ENCODE measurements around the gene PDE9A. TPM values are rescaled to one million over a fixed set of nuclear protein-coding genes. Genes with fewer than 3 reads are reported as not detected.

Gene PDE9A
- total and polyA plus RNA-seq, 2 experiments from 2014 or later = not detected

DNA sequence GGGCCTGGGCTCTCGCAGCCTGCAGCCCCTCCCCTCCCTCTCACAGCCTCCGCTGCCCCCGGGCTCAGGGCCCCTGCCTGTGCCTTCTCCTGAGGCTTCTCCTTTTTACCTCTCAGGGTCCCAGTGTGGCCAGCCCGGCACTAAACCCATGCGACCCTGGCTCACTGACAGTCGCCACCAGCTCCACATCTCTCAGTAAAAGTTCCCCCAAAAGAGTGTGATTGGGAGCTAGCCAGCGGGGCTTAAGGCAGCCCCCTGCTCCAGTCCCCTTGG is 26.6 kb downstream of the PDE9A start:
- H3K9me3 ChIP-seq (ENCODE audit: low read depth) = no peaks in the 10 kb centered on the region
- H2AFZ ChIP-seq = no peak overlapping the region
- no peak overlapping the region for H3K4me2 ChIP-seq (ENCODE audit: unreplicated experiment)
- H3K9ac ChIP-seq = no peak overlapping the region
- H3K9me2 ChIP-seq (ENCODE audit: insufficient read depth) = no peaks in the 10 kb centered on the region
- no peaks in the 10 kb centered on the region for H3K79me2 ChIP-seq (ENCODE audit: insufficient read depth)
- H3K4me3 ChIP-seq = no peak overlapping the region
- H4K20me1 ChIP-seq (ENCODE audit: insufficient read depth) = no peaks in the 10 kb centered on the region
- peaks cover 29% of the 10 kb centered on the region for H3K27me3 ChIP-seq (replicated peaks; ENCODE audit: insufficient read depth)
- H3F3A ChIP-seq (ENCODE audit: insufficient read depth) = no peaks in the 10 kb centered on the region
- H3K36me3 ChIP-seq (ENCODE audit: low read depth) = no peaks in the 10 kb centered on the region
- no peaks in the 10 kb centered on the region for H3K4me1 ChIP-seq (ENCODE audit: insufficient read depth)
- in situ Hi-C loops (cut with MboI) = no loop called here
- TF ChIP-seq EZH2phosphoT487 (IDR thresholded peaks at IDR 0.05; ENCODE audit: insufficient read depth, low read depth) = no peak
- no peak for TF ChIP-seq EZH2 (IDR thresholded peaks at IDR 0.05; ENCODE audit: insufficient read depth, poor library complexity, severe bottlenecking)
- no peak overlapping the region for H3K27ac ChIP-seq
- DNase-seq = no peak
- WGBS, 2 experiments (ENCODE audit: low coverage in 1 of 2, low lambda C conversion rate in 2 of 2, missing lambda C conversion rate in 2 of 2) = 51 to 56% methylated on average over 6 to 7 of the region's 7 CpGs

DNA sequence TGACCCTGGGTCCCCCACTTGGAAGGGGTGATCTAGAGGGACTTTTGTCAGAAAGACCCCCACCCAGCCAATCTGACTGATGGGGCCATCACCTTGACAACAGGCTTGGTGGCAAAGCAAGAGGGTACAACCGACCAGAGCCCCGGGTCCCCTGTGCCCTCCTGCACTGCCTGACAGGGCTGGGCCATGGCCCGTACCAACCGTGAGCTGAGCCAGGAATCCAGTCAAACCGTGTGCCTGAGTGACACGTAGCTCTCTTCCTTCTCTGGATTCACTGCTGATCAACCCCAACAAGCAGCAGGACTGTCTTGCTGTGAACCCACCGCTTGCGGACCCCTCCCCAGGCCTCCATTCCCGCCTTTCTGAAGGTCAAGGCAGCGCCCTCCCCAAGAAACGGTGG is 27.0 kb downstream of the PDE9A start:
- WGBS, 2 experiments (ENCODE audit: low coverage in 1 of 2, low lambda C conversion rate in 2 of 2, missing lambda C conversion rate in 2 of 2) = 47 to 49% methylated on average over 7 to 11 of the region's 11 CpGs
- no peaks in the 10 kb centered on the region for H3K4me1 ChIP-seq (ENCODE audit: insufficient read depth)
- H3K4me2 ChIP-seq (ENCODE audit: unreplicated experiment) = no peak overlapping the region
- no peaks in the 10 kb centered on the region for H4K20me1 ChIP-seq (ENCODE audit: insufficient read depth)
- in situ Hi-C loops (cut with MboI) = no loop called here
- no peak overlapping the region for H3K4me3 ChIP-seq
- H3K9me3 ChIP-seq (ENCODE audit: low read depth) = no peaks in the 10 kb centered on the region
- H3F3A ChIP-seq (ENCODE audit: insufficient read depth) = no peaks in the 10 kb centered on the region
- no peak overlapping the region for H3K9ac ChIP-seq
- TF ChIP-seq EZH2 (IDR thresholded peaks at IDR 0.05; ENCODE audit: insufficient read depth, poor library complexity, severe bottlenecking) (no peak), EZH2phosphoT487 (IDR thresholded peaks at IDR 0.05; ENCODE audit: insufficient read depth, low read depth) (no peak)
- no peak overlapping the region for H2AFZ ChIP-seq
- H3K27ac ChIP-seq = no peak overlapping the region
- H3K27me3 ChIP-seq (replicated peaks; ENCODE audit: insufficient read depth) = peaks cover 29% of the 10 kb centered on the region
- no peak for DNase-seq
- H3K79me2 ChIP-seq (ENCODE audit: insufficient read depth) = no peaks in the 10 kb centered on the region
- no peaks in the 10 kb centered on the region for H3K9me2 ChIP-seq (ENCODE audit: insufficient read depth)
- no peaks in the 10 kb centered on the region for H3K36me3 ChIP-seq (ENCODE audit: low read depth)

GRCh38 chr21:42681296-42682206 is 28.1 kb downstream of the PDE9A start:
- TF ChIP-seq EZH2phosphoT487 (IDR thresholded peaks at IDR 0.05; ENCODE audit: insufficient read depth, low read depth) (no peak), EZH2 (IDR thresholded peaks at IDR 0.05; ENCODE audit: insufficient read depth, poor library complexity, severe bottlenecking) (no peak)
- H3K27me3 ChIP-seq (replicated peaks; ENCODE audit: insufficient read depth) = peaks cover 21% of the 10 kb centered on the region
- H3K9me2 ChIP-seq (ENCODE audit: insufficient read depth) = no peaks in the 10 kb centered on the region
- no peaks in the 10 kb centered on the region for H3K79me2 ChIP-seq (ENCODE audit: insufficient read depth)
- no peaks in the 10 kb centered on the region for H3K4me1 ChIP-seq (ENCODE audit: insufficient read depth)
- in situ Hi-C loops (cut with MboI) = no loop called here
- whole genome bisulfite sequencing, 2 experiments (ENCODE audit: low coverage in 1 of 2, low lambda C conversion rate in 2 of 2, missing lambda C conversion rate in 2 of 2) = 69% methylated on average over 24 of the region's 24 CpGs
- no peak for DNase-seq
- no peaks in the 10 kb centered on the region for H3K36me3 ChIP-seq (ENCODE audit: low read depth)
- no peaks in the 10 kb centered on the region for H4K20me1 ChIP-seq (ENCODE audit: insufficient read depth)
- no peak overlapping the region for H3K4me3 ChIP-seq
- no peaks in the 10 kb centered on the region for H3F3A ChIP-seq (ENCODE audit: insufficient read depth)
- H3K9me3 ChIP-seq (ENCODE audit: low read depth) = no peaks in the 10 kb centered on the region
- H2AFZ ChIP-seq = no peak overlapping the region
- H3K4me2 ChIP-seq (ENCODE audit: unreplicated experiment) = no peak overlapping the region
- H3K9ac ChIP-seq = no peak overlapping the region
- no peak overlapping the region for H3K27ac ChIP-seq

- H3K27me3 ChIP-seq (replicated peaks; ENCODE audit: insufficient read depth) = peaks cover 13% of the 10 kb centered on the region; the same call in 1 of the 2 replicates
Measured at GRCh38 chr21:42682661-42683210, 29.3 kb downstream of the PDE9A start.

More at GRCh38 chr21:42682661-42683210, 29.3 kb downstream of the PDE9A start:
- H4K20me1 ChIP-seq (ENCODE audit: insufficient read depth) = no peaks in the 10 kb centered on the region
- H3K79me2 ChIP-seq (ENCODE audit: insufficient read depth) = no peaks in the 10 kb centered on the region
- WGBS, 2 experiments (ENCODE audit: low coverage in 1 of 2, low lambda C conversion rate in 2 of 2, missing lambda C conversion rate in 2 of 2) = 69 to 71% methylated on average over 15 of the region's 15 CpGs
- no peak overlapping the region for H2AFZ ChIP-seq
- H3K9me2 ChIP-seq (ENCODE audit: insufficient read depth) = no peaks in the 10 kb centered on the region
- in situ Hi-C loops (cut with MboI) = no loop called here
- no peaks in the 10 kb centered on the region for H3F3A ChIP-seq (ENCODE audit: insufficient read depth)
- H3K9me3 ChIP-seq (ENCODE audit: low read depth) = no peaks in the 10 kb centered on the region
- TF ChIP-seq EZH2phosphoT487 (IDR thresholded peaks at IDR 0.05; ENCODE audit: insufficient read depth, low read depth) (no peak), EZH2 (IDR thresholded peaks at IDR 0.05; ENCODE audit: insufficient read depth, poor library complexity, severe bottlenecking) (no peak)
- H3K4me3 ChIP-seq = no peak overlapping the region
- H3K9ac ChIP-seq = no peak overlapping the region
- no peaks in the 10 kb centered on the region for H3K36me3 ChIP-seq (ENCODE audit: low read depth)
- H3K27ac ChIP-seq = no peak overlapping the region
- no peak overlapping the region for H3K4me2 ChIP-seq (ENCODE audit: unreplicated experiment)
- no peaks in the 10 kb centered on the region for H3K4me1 ChIP-seq (ENCODE audit: insufficient read depth)
- DNase-seq = no peak
